Measurements from ENCODE around the gene SLC2A1.
A peak's percentile ranks its signal among the peaks of the same experiment; 100 is the strongest.

The SLC2A1 gene

GRCh38 chr1:42955311-42956063, 3.2 kb downstream of the SLC2A1 start:
- peak overlapping the region; percentile 33 for H3K9ac ChIP-seq (ENCODE audit: low read length)
- H3K56ac ChIP-seq (ENCODE audit: low read length) = peak overlapping the region; percentile 22
- H3K4me2 ChIP-seq (ENCODE audit: low read length) = peak overlapping the region; percentile 19
- H3K4me3 ChIP-seq (ENCODE audit: low read length) = no peak overlapping the region
- H2BK15ac ChIP-seq (replicated peaks; ENCODE audit: low read depth) = no peak overlapping the region
- H3K27me3 ChIP-seq (ENCODE audit: insufficient read depth, low read length, poor library complexity) = no peaks in the 10 kb centered on the region
- peaks cover 81% of the 10 kb centered on the region for H3K79me2 ChIP-seq (ENCODE audit: control insufficient read depth, insufficient read depth, low read length)
- H4K5ac ChIP-seq (ENCODE audit: low read length) = no peak overlapping the region
- peaks cover 13% of the 10 kb centered on the region for H3K4me1 ChIP-seq (ENCODE audit: control insufficient read depth, low read depth, low read length)
- no peak overlapping the region for H2AK5ac ChIP-seq (ENCODE audit: low read length)
- peaks cover 6% of the 10 kb centered on the region for H3K36me3 ChIP-seq (ENCODE audit: control insufficient read depth, insufficient read depth, low read length)
- no peak overlapping the region for H3K18ac ChIP-seq (ENCODE audit: low read length)
- peaks cover 3% of the 10 kb centered on the region for H3K79me1 ChIP-seq (ENCODE audit: low read length)
- no peak overlapping the region for H2BK5ac ChIP-seq (ENCODE audit: low read length)
- H4K8ac ChIP-seq (ENCODE audit: low read depth, low read length) = no peak overlapping the region
- no peak overlapping the region for H3K4ac ChIP-seq (ENCODE audit: low read depth, low read length)
- H2BK120ac ChIP-seq (ENCODE audit: low read depth, low read length) = no peak overlapping the region
- WGBS (ENCODE audit: extremely low coverage, insufficient coverage, low lambda C conversion rate) = no CpG with 5 or more reads among the region's 16 CpGs
- no peak for DNase-seq
- no peak overlapping the region for H3K27ac ChIP-seq (ENCODE audit: low read depth, low read length)
- H3K23ac ChIP-seq (ENCODE audit: low read length) = no peak overlapping the region

- no peaks in the 10 kb centered on the region for H3K27me3 ChIP-seq (ENCODE audit: insufficient read depth, low read length, poor library complexity)
- H2BK5ac ChIP-seq (ENCODE audit: low read length) = no peak overlapping the region
- H3K79me2 ChIP-seq (ENCODE audit: control insufficient read depth, insufficient read depth, low read length) = peaks cover 94% of the 10 kb centered on the region
- peaks cover 11% of the 10 kb centered on the region for H3K4me1 ChIP-seq (ENCODE audit: control insufficient read depth, low read depth, low read length)
- H4K8ac ChIP-seq (ENCODE audit: low read depth, low read length) = no peak overlapping the region
- no peak overlapping the region for H3K27ac ChIP-seq (ENCODE audit: low read depth, low read length)
- H3K36me3 ChIP-seq (ENCODE audit: control insufficient read depth, insufficient read depth, low read length) = peaks cover 6% of the 10 kb centered on the region
- no CpG with 5 or more reads among the region's 13 CpGs for WGBS (ENCODE audit: extremely low coverage, insufficient coverage, low lambda C conversion rate)
- no peak overlapping the region for H3K4me2 ChIP-seq (ENCODE audit: low read length)
- no peak overlapping the region for H3K4me3 ChIP-seq (ENCODE audit: low read length)
- peaks cover 2% of the 10 kb centered on the region for H3K79me1 ChIP-seq (ENCODE audit: low read length)
- H3K9ac ChIP-seq (ENCODE audit: low read length) = peak overlapping the region; percentile 28
- no peak overlapping the region for H3K18ac ChIP-seq (ENCODE audit: low read length)
- DNase-seq = no peak
- no peak overlapping the region for H4K5ac ChIP-seq (ENCODE audit: low read length)
- H2BK15ac ChIP-seq (replicated peaks; ENCODE audit: low read depth) = no peak overlapping the region
- H2BK120ac ChIP-seq (ENCODE audit: low read depth, low read length) = no peak overlapping the region
- no peak overlapping the region for H3K4ac ChIP-seq (ENCODE audit: low read depth, low read length)
- no peak overlapping the region for H2AK5ac ChIP-seq (ENCODE audit: low read length)
- H3K23ac ChIP-seq (ENCODE audit: low read length) = no peak overlapping the region
- H3K56ac ChIP-seq (ENCODE audit: low read length) = peak overlapping the region; percentile 4
These were observed 5.2 kb downstream of the SLC2A1 start for GRCh38 chr1:42953182-42954180.

- H3K9ac ChIP-seq (ENCODE audit: low read length) = peak overlapping the region; percentile 28
These were observed 6.2 kb downstream of the SLC2A1 start for GRCh38 chr1:42952303-42953001.

GRCh38 chr1:42951588-42951987, 7.1 kb downstream of the SLC2A1 start:
- H3K27ac ChIP-seq (ENCODE audit: low read depth, low read length) = no peak overlapping the region
- H3K4me1 ChIP-seq (ENCODE audit: control insufficient read depth, low read depth, low read length) = peaks cover 14% of the 10 kb centered on the region
- no peak overlapping the region for H3K18ac ChIP-seq (ENCODE audit: low read length)
- no CpG with 5 or more reads among the region's 1 CpG for WGBS (ENCODE audit: extremely low coverage, insufficient coverage, low lambda C conversion rate)
- peaks cover 7% of the 10 kb centered on the region for H3K36me3 ChIP-seq (ENCODE audit: control insufficient read depth, insufficient read depth, low read length)
- H3K4me2 ChIP-seq (ENCODE audit: low read length) = no peak overlapping the region
- no peaks in the 10 kb centered on the region for H3K27me3 ChIP-seq (ENCODE audit: insufficient read depth, low read length, poor library complexity)
- H4K5ac ChIP-seq (ENCODE audit: low read length) = no peak overlapping the region
- DNase-seq = no peak
- no peak overlapping the region for H3K9ac ChIP-seq (ENCODE audit: low read length)
- no peak overlapping the region for H2BK120ac ChIP-seq (ENCODE audit: low read depth, low read length)
- H3K79me1 ChIP-seq (ENCODE audit: low read length) = peaks cover 3% of the 10 kb centered on the region
- no peak overlapping the region for H3K4me3 ChIP-seq (ENCODE audit: low read length)
- no peak overlapping the region for H3K4ac ChIP-seq (ENCODE audit: low read depth, low read length)
- H3K23ac ChIP-seq (ENCODE audit: low read length) = no peak overlapping the region
- peaks cover 94% of the 10 kb centered on the region for H3K79me2 ChIP-seq (ENCODE audit: control insufficient read depth, insufficient read depth, low read length)
- no peak overlapping the region for H2BK15ac ChIP-seq (replicated peaks; ENCODE audit: low read depth)
- H2AK5ac ChIP-seq (ENCODE audit: low read length) = no peak overlapping the region
- H4K8ac ChIP-seq (ENCODE audit: low read depth, low read length) = no peak overlapping the region
- H3K56ac ChIP-seq (ENCODE audit: low read length) = peak overlapping the region; percentile 11
- no peak overlapping the region for H2BK5ac ChIP-seq (ENCODE audit: low read length)

More at GRCh38 chr1:42952303-42953001, 6.2 kb downstream of the SLC2A1 start:
- no peak overlapping the region for H4K5ac ChIP-seq (ENCODE audit: low read length)
- H3K79me2 ChIP-seq (ENCODE audit: control insufficient read depth, insufficient read depth, low read length) = peaks cover 94% of the 10 kb centered on the region
- no peak overlapping the region for H2BK120ac ChIP-seq (ENCODE audit: low read depth, low read length)
- H3K27me3 ChIP-seq (ENCODE audit: insufficient read depth, low read length, poor library complexity) = no peaks in the 10 kb centered on the region
- H2BK5ac ChIP-seq (ENCODE audit: low read length) = no peak overlapping the region
- H3K4me3 ChIP-seq (ENCODE audit: low read length) = no peak overlapping the region
- H3K4ac ChIP-seq (ENCODE audit: low read depth, low read length) = no peak overlapping the region
- no peak overlapping the region for H3K23ac ChIP-seq (ENCODE audit: low read length)
- no peak overlapping the region for H3K27ac ChIP-seq (ENCODE audit: low read depth, low read length)
- no peak overlapping the region for H2BK15ac ChIP-seq (replicated peaks; ENCODE audit: low read depth)
- H3K18ac ChIP-seq (ENCODE audit: low read length) = no peak overlapping the region
- peaks cover 2% of the 10 kb centered on the region for H3K79me1 ChIP-seq (ENCODE audit: low read length)
- H3K36me3 ChIP-seq (ENCODE audit: control insufficient read depth, insufficient read depth, low read length) = peaks cover 7% of the 10 kb centered on the region
- no peak overlapping the region for H3K4me2 ChIP-seq (ENCODE audit: low read length)
- H3K56ac ChIP-seq (ENCODE audit: low read length) = peak overlapping the region; percentile 54
- H3K4me1 ChIP-seq (ENCODE audit: control insufficient read depth, low read depth, low read length) = peaks cover 14% of the 10 kb centered on the region
- H2AK5ac ChIP-seq (ENCODE audit: low read length) = no peak overlapping the region
- DNase-seq = no peak
- no CpG with 5 or more reads among the region's 11 CpGs for whole genome bisulfite sequencing (ENCODE audit: extremely low coverage, insufficient coverage, low lambda C conversion rate)
- H4K8ac ChIP-seq (ENCODE audit: low read depth, low read length) = no peak overlapping the region

GRCh38 chr1:42950116-42950481, 8.6 kb downstream of the SLC2A1 start:
- no peak overlapping the region for H3K4ac ChIP-seq (ENCODE audit: low read depth, low read length)
- no peak overlapping the region for H2BK120ac ChIP-seq (ENCODE audit: low read depth, low read length)
- H3K79me2 ChIP-seq (ENCODE audit: control insufficient read depth, insufficient read depth, low read length) = peaks cover 92% of the 10 kb centered on the region
- no peak overlapping the region for H3K23ac ChIP-seq (ENCODE audit: low read length)
- no peak overlapping the region for H2BK15ac ChIP-seq (replicated peaks; ENCODE audit: low read depth)
- H2AK5ac ChIP-seq (ENCODE audit: low read length) = no peak overlapping the region
- H3K4me3 ChIP-seq (ENCODE audit: low read length) = no peak overlapping the region
- H3K79me1 ChIP-seq (ENCODE audit: low read length) = peaks cover 6% of the 10 kb centered on the region
- H3K18ac ChIP-seq (ENCODE audit: low read length) = no peak overlapping the region
- WGBS (ENCODE audit: extremely low coverage, insufficient coverage, low lambda C conversion rate) = no CpG with 5 or more reads among the region's 5 CpGs
- peak overlapping the region; percentile 38 for H3K56ac ChIP-seq (ENCODE audit: low read length)
- H3K4me2 ChIP-seq (ENCODE audit: low read length) = no peak overlapping the region
- no peak overlapping the region for H4K5ac ChIP-seq (ENCODE audit: low read length)
- no peaks in the 10 kb centered on the region for H3K27me3 ChIP-seq (ENCODE audit: insufficient read depth, low read length, poor library complexity)
- H3K4me1 ChIP-seq (ENCODE audit: control insufficient read depth, low read depth, low read length) = peaks cover 10% of the 10 kb centered on the region
- no peak overlapping the region for H4K8ac ChIP-seq (ENCODE audit: low read depth, low read length)
- peaks cover 7% of the 10 kb centered on the region for H3K36me3 ChIP-seq (ENCODE audit: control insufficient read depth, insufficient read depth, low read length)
- no peak overlapping the region for H2BK5ac ChIP-seq (ENCODE audit: low read length)
- H3K9ac ChIP-seq (ENCODE audit: low read length) = no peak overlapping the region
- no peak for DNase-seq
- no peak overlapping the region for H3K27ac ChIP-seq (ENCODE audit: low read depth, low read length)

All from mesendoderm (in vitro differentiated cells).